HCT116 (cell line): ENCODE measurements around the gene CCDC57. TPM values are rescaled to one million over a fixed set of nuclear protein-coding genes. Genes with fewer than 3 reads are reported as not detected.

Source experiments
- ATAC-seq: fragments of 200-7000 bp; cut with Tn5 transposase; 2 replicates; pipeline ENCODE4 v1.9.1; 2020; ENCODE audit warnings: mild to moderate bottlenecking, moderate library complexity
- BruUV-seq: library from RNA; stranded (reverse); fragments of 400-500 nt; replicated peaks from 2 replicates; lab custom pipeline; 2021; lab: Mats Ljungman, UMichigan
- CTCF ChIA-PET: fragments of 300-600 bp; sonication (Branson Sonifier 250); formaldehyde crosslinking; loops from one replicate; lab custom pipeline; 2021; ENCODE audit warnings: antibody characterized with exemption; lab: Charles Lee
- POLR2A ChIA-PET: fragments of 300-600, 350-600 bp; sonication (Branson Sonifier 250); formaldehyde crosslinking; loops from one replicate; lab custom pipeline; 2021; ENCODE audit warnings: antibody characterized with exemption; lab: Charles Lee
- RAD21 ChIA-PET, 2 experiments: fragments of 300-600 bp; sonication (Branson Sonifier 250); formaldehyde crosslinking; loops; one replicate each; lab custom pipeline; 2023; ENCODE audit warnings: low total read pairs in 2 of 2; ENCODE audit not compliant: uncharacterized antibody in 2 of 2, unreplicated experiment in 2 of 2, low non-redundant PET in 1 of 2; lab: Charles Lee
- DNase-seq: peaks from one replicate; pipeline ENCODE4 v3.0.0-alpha.2; 2010; ENCODE audit warnings: low read depth, low spot score
- H2AFZ ChIP-seq: fragments of 200-600 bp; shearing (Covaris generic), sonication (generic); 2 replicates; pipeline ENCODE4 v1.6.1; 2017; ENCODE audit warnings: low read depth, mixed run types, mixed read lengths, antibody characterized with exemption, low read length; ENCODE audit not compliant: poor library complexity, severe bottlenecking
- H3K27ac ChIP-seq: 2 replicates; pipeline ENCODE4 v1.5.1; 2012; ENCODE audit warnings: low read depth, low read length
- H3K27me3 ChIP-seq: fragments of 200-600 bp; sonication (generic); 2 replicates; pipeline ENCODE4 v1.6.1; 2016; ENCODE audit warnings: mixed run types, low read length, mixed read lengths; ENCODE audit not compliant: insufficient read depth
- H3K36me3 ChIP-seq, 2 experiments: fragments of 200-500 bp in 1 of 2; fragments of 200-600 bp in 1 of 2; sonication (Bioruptor generic) in 1 of 2; sonication (generic) in 1 of 2; 2 replicates each; pipeline versions ENCODE4 v1.5.1 to v1.6.1; 2014 to 2016; ENCODE audit warnings: low read length in 2 of 2, inconsistent platforms in 1 of 2, mixed read lengths in 1 of 2, mixed run types in 1 of 2; ENCODE audit not compliant: insufficient read depth in 2 of 2, control insufficient read depth in 1 of 2
- H3K4me1 ChIP-seq, 2 experiments: fragments of 200-600 bp in 1 of 2; sonication (generic) in 1 of 2; 2 replicates each; pipeline versions ENCODE4 v1.5.1 to v1.6.1; 2012 to 2017; ENCODE audit warnings: low read length in 2 of 2, inconsistent platforms in 1 of 2, mild to moderate bottlenecking in 1 of 2, mixed read lengths in 1 of 2, mixed run types in 1 of 2, moderate library complexity in 1 of 2; ENCODE audit not compliant: insufficient read depth in 2 of 2, control insufficient read depth in 1 of 2
- H3K4me2 ChIP-seq: fragments of 200-600 bp; sonication (generic); 2 replicates; pipeline ENCODE4 v1.6.1; 2017; ENCODE audit warnings: mixed run types, low read length, mixed read lengths
- H3K4me3 ChIP-seq, 2 experiments: fragments of 200-600 bp in 1 of 2; sonication (generic) in 1 of 2; replicated peaks in 1 of 2; 2 replicates each; pipeline ENCODE4 v1.5.1; 2011 to 2016; ENCODE audit warnings: low read length in 2 of 2, control low read depth in 1 of 2, low read depth in 1 of 2, mild to moderate bottlenecking in 1 of 2, mixed read lengths in 1 of 2, mixed run types in 1 of 2
- H3K79me2 ChIP-seq: fragments of 200-600 bp; sonication (generic); 2 replicates; pipeline ENCODE4 v1.6.1; 2017; ENCODE audit warnings: mild to moderate bottlenecking, mixed run types, low read length, moderate library complexity, mixed read lengths; ENCODE audit not compliant: insufficient read depth
- H3K9ac ChIP-seq: fragments of 200-600 bp; sonication (generic); 2 replicates; pipeline ENCODE4 v1.6.1; 2016; ENCODE audit warnings: low read length, mixed read lengths
- H3K9me2 ChIP-seq: fragments of 200-600 bp; sonication (generic), shearing (Covaris generic); 2 replicates; pipeline ENCODE4 v1.6.1; 2017; ENCODE audit warnings: mixed run types, mild to moderate bottlenecking, moderate library complexity; ENCODE audit not compliant: insufficient read depth
- H3K9me3 ChIP-seq, 2 experiments: fragments of 200-500 bp in 1 of 2; fragments of 200-600 bp in 1 of 2; sonication (Bioruptor generic) in 1 of 2; sonication (generic) in 1 of 2; 2 replicates each; pipeline ENCODE4 v1.6.1; 2014 to 2017; ENCODE audit warnings: low read length in 2 of 2, mixed read lengths in 2 of 2, inconsistent platforms in 1 of 2, low read depth in 1 of 2, mild to moderate bottlenecking in 1 of 2, mixed run types in 1 of 2, moderate library complexity in 1 of 2; ENCODE audit not compliant: control insufficient read depth in 1 of 2, insufficient read depth in 1 of 2
- H4K20me1 ChIP-seq: fragments of 200-600 bp; sonication (generic), shearing (Covaris generic); 2 replicates; pipeline ENCODE4 v1.6.1; 2017; ENCODE audit warnings: mixed run types, mild to moderate bottlenecking, moderate library complexity; ENCODE audit not compliant: insufficient read depth
- CBX3 ChIP-seq: IDR thresholded peaks from 2 replicates; pipeline ENCODE4 v1.6.1; 2012; ENCODE audit warnings: low read depth
- EGR1 ChIP-seq: IDR thresholded peaks from 2 replicates; pipeline ENCODE4 v1.6.1; 2012; ENCODE audit warnings: low read depth
- ELF1 ChIP-seq: IDR thresholded peaks from 2 replicates; pipeline ENCODE4 v1.6.1; 2012; ENCODE audit warnings: low read depth, borderline replicate concordance
- EZH2 ChIP-seq: fragments of 200-600 bp; sonication (generic); IDR thresholded peaks from 2 replicates; pipeline ENCODE4 v1.6.1; 2017; ENCODE audit warnings: antibody characterized with exemption, mixed run types
- EZH2phosphoT487 ChIP-seq: fragments of 200-600 bp; IDR thresholded peaks from 2 replicates; pipeline ENCODE4 v1.6.1; 2018; ENCODE audit warnings: antibody characterized with exemption, borderline replicate concordance
- FOSL1 ChIP-seq: IDR thresholded peaks from 2 replicates; pipeline ENCODE4 v1.6.1; 2012; ENCODE audit warnings: low read depth
- JUND ChIP-seq: IDR thresholded peaks from 2 replicates; pipeline ENCODE4 v1.6.1; 2012
- POLR2AphosphoS5 ChIP-seq: IDR thresholded peaks from 2 replicates; pipeline ENCODE4 v1.6.1; 2011; ENCODE audit warnings: mild to moderate bottlenecking, low read depth, low read length, moderate library complexity
- RAD21 ChIP-seq: IDR thresholded peaks from 2 replicates; pipeline ENCODE4 v1.6.1; 2012; ENCODE audit warnings: low read depth, mild to moderate bottlenecking
- SRF ChIP-seq: IDR thresholded peaks from 2 replicates; pipeline ENCODE4 v1.6.1; 2012; ENCODE audit warnings: low read depth
- TCF7L2 ChIP-seq: IDR thresholded peaks from 2 replicates; pipeline ENCODE4 v1.7.0; 2011; ENCODE audit warnings: borderline replicate concordance, inconsistent platforms; ENCODE audit not compliant: insufficient read depth, insufficient read length; ENCODE audit errors: extremely low read depth
- ZNF274 ChIP-seq: fragments of 200-500 bp; sonication (Bioruptor generic); IDR thresholded peaks from 2 replicates; pipeline ENCODE4 v1.6.1; 2014; ENCODE audit warnings: mild to moderate bottlenecking, low read depth, low read length, inconsistent platforms
- intact Hi-C: fragments of 100-400 bp; cut with micrococcal nuclease; formaldehyde crosslinking; loops from 2 replicates; pipeline ENCODE4 v1.10.0; 2022
- total RNA-seq: library from RNA; stranded (reverse); gene quantifications from one replicate; pipeline ENCODE4 v1.2.1, GENCODE V29; 2021; ENCODE audit not compliant: unreplicated experiment
- TF ChIP-seq, protein P1 (sequence below): IDR thresholded peaks from 2 replicates; pipeline ENCODE4 v1.6.1; 2012
- TF ChIP-seq, protein P2 (sequence below): IDR thresholded peaks from 2 replicates; pipeline ENCODE4 v1.6.1; 2012
- TF ChIP-seq, protein P3 (sequence below): IDR thresholded peaks from 2 replicates; pipeline ENCODE4 v1.6.1; 2011; ENCODE audit warnings: mild to moderate bottlenecking, low read length, moderate library complexity; ENCODE audit not compliant: insufficient replicate concordance; ENCODE audit errors: extremely low read depth

The CCDC57 gene
- total RNA-seq, 1 experiment from 2014 or later = 143 TPM

DNA sequence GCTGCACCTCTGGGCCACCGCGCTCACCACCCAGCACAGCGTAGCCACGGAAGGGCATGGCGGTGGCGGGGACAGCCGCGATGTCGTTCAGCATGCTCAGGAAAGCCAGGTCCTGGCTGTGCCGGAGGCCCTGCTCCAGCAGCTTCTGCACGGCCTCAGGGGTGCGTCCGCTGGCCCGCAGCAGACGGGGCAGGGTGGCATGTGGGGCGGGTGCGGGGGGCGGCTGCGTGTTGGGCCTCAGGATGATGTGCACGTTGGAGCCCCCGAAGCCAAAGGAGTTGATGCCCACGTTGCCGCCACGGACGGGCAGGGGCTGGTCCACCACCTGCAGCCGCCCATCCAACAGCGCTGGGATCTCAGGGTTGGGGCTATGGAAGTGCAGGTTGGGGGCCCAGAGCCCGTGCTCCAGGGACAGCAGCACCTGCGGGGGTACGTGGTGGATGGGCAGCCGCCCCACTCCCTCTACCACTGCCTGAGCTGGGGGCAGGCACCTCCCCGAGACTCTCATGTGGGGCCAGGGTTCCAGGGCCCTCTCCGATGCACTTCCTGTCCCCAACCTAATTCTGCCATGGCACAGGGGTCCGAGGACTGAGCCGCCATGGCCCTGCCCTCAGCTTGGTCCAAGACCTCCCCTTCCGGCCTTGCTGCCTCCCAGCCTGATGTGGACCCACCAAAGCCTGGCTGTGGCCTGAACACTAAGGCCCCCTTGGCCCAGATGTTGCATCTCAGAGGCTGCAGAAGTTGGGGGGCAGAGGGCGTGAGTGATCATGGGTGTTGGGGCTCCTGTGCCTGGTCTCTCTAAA lies 121.2 kb downstream of the CCDC57 start:
- no peaks in the 10 kb centered on the region for H3K9me3 ChIP-seq
- CTCF ChIA-PET = no interaction called here
- intact Hi-C loops = no loop called here
- no peak overlapping the region for H3K4me3 ChIP-seq
- H3K36me3 ChIP-seq = peaks cover 86 to 96% of the 10 kb centered on the region in 2 experiments
- H3K4me1 ChIP-seq = peaks cover 5 to 8% of the 10 kb centered on the region in 2 experiments
- no peak for ATAC-seq
- TF ChIP-seq EGR1 = no peak
- peak overlapping the region; percentile 34; the same call in 1 of the 2 replicates for H3K27ac ChIP-seq
- no TSS peak for BruUV-seq
- no peaks in the 10 kb centered on the region for H3K27me3 ChIP-seq
- peaks cover 9% of the 10 kb centered on the region; the same call in 1 of the 2 replicates for H4K20me1 ChIP-seq
- POLR2A ChIA-PET = no interaction called here
- H3K4me2 ChIP-seq = no peak overlapping the region
- no peak overlapping the region for H3K9ac ChIP-seq
- H3K9me2 ChIP-seq = no peaks in the 10 kb centered on the region
- no peak for DNase-seq
- RAD21 ChIA-PET = no interaction called here
- H3K79me2 ChIP-seq = peaks cover 93% of the 10 kb centered on the region
- H2AFZ ChIP-seq = no peak overlapping the region

DNA sequence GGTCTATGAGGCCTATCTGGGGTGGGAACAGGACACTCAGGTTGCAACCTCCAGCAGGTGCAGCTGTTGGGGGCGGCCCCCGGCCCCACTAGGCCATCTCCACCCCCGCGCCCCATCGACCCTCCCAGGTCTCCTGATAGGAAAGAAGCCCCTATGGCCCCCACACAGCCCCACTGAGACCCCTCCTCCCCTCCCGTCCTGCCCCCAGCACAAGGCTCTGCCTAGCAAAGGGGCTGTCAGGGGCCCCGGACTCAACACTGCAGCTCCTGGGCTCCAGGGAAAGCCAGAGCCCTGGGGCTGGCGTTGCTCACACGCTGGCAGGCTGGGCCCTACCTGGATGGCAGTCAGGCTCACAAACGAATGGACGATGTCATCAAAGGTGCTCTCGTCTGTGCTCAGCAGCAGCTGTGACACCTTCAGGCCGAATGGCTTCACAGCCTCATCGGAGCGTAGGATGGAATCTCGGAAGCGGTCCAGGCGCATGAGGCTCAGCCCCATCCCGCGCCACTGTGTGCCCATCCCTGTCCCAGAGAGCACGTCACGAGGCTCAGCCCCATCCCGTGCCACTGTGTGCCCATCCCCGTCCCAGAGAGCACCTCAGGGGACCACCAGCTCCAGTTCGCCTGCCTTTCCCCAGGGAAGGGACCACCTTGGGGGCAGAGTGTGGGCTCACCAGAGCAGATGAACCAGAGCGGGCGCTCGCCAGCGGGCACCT lies 121.9 kb downstream of the CCDC57 start:
- ChIA-PET POLR2A (no interaction called here), RAD21 (no interaction called here), CTCF (no interaction called here)
- no peak overlapping the region for H3K4me2 ChIP-seq
- ATAC-seq = no peak
- no TSS peak for BruUV-seq
- H3K4me1 ChIP-seq = peaks cover 0 to under 1% of the 10 kb centered on the region in 2 experiments; a peak in 1 of 4 replicates
- H3K4me3 ChIP-seq = no peak overlapping the region
- H2AFZ ChIP-seq = no peak overlapping the region
- intact Hi-C loops = no loop called here
- no peak overlapping the region for H3K27ac ChIP-seq
- H3K79me2 ChIP-seq = peaks cover 92% of the 10 kb centered on the region
- DNase-seq = no peak
- H4K20me1 ChIP-seq = peaks cover 9% of the 10 kb centered on the region; the same call in 1 of the 2 replicates
- H3K9me3 ChIP-seq = no peaks in the 10 kb centered on the region
- TF ChIP-seq EZH2 (no peak), CBX3 (no peak), POLR2AphosphoS5 (no peak), SRF (no peak), ELF1 (no peak), EZH2phosphoT487 (no peak), TCF7L2 (no peak), FOSL1 (no peak), JUND (no peak), RAD21 (no peak), ZNF274 (no peak)
- TF ChIP-seq, protein P1, sequence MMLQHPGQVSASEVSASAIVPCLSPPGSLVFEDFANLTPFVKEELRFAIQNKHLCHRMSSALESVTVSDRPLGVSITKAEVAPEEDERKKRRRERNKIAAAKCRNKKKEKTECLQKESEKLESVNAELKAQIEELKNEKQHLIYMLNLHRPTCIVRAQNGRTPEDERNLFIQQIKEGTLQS = no peak
- TF ChIP-seq, protein P2, sequence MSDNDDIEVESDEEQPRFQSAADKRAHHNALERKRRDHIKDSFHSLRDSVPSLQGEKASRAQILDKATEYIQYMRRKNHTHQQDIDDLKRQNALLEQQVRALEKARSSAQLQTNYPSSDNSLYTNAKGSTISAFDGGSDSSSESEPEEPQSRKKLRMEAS = no peak
- TF ChIP-seq, protein P3, sequence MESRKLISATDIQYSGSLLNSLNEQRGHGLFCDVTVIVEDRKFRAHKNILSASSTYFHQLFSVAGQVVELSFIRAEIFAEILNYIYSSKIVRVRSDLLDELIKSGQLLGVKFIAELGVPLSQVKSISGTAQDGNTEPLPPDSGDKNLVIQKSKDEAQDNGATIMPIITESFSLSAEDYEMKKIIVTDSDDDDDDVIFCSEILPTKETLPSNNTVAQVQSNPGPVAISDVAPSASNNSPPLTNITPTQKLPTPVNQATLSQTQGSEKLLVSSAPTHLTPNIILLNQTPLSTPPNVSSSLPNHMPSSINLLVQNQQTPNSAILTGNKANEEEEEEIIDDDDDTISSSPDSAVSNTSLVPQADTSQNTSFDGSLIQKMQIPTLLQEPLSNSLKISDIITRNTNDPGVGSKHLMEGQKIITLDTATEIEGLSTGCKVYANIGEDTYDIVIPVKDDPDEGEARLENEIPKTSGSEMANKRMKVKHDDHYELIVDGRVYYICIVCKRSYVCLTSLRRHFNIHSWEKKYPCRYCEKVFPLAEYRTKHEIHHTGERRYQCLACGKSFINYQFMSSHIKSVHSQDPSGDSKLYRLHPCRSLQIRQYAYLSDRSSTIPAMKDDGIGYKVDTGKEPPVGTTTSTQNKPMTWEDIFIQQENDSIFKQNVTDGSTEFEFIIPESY = no peak
- H3K27me3 ChIP-seq = no peaks in the 10 kb centered on the region
- H3K9ac ChIP-seq = no peak overlapping the region
- H3K9me2 ChIP-seq = no peaks in the 10 kb centered on the region
- peaks cover 86 to 96% of the 10 kb centered on the region in 2 experiments for H3K36me3 ChIP-seq
